NCI-H446 treated with DMSO at 0.1 percent for 48 hours (cell line): ENCODE results near the gene CYLC1.

Experiments used
- DNase-seq: peaks from one replicate; lab custom pipeline; 2025; lab: John Stamatoyannopoulos, UW

The CYLC1 gene, protein sequence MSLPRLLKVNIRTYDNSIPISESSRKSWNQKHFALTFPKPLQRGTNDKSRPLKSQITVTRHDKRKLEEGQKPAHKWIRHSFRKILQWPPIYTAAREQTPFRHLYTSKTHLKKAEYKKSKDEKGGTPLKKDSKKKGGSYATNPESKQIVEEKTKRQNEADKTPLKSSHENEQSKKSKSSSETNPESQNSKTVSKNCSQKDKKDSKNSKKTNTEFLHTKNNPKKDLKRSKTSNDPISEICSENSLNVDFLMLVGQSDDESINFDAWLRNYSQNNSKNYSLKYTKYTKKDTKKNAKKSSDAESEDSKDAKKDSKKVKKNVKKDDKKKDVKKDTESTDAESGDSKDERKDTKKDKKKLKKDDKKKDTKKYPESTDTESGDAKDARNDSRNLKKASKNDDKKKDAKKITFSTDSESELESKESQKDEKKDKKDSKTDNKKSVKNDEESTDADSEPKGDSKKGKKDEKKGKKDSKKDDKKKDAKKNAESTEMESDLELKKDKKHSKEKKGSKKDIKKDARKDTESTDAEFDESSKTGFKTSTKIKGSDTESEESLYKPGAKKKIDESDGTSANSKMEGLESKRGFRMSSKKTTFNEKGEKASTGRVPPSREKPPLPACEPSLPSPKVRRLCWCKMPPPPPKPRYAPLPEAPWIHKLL

DNA sequence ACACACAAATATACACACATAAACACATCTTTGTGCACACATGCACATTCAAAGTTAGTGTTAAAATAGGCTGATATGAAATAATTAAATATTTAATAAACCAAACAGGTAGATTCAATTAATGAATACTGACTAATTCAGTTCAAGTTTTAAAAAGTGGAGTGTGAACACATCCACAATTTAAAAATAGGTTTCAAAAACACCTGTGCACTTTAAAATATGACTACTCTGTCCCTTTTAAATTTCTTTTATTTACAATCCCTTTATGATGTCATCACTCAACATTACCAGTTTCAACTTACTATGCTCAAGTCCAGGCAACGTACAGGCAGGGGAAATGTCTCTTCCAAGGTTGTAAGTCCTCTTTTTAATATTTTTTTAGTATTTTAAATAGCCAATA, at the start of gene CYLC1:
TSS of gene CYLC1 (plus strand) at position 301 of the 400 bp plus-strand sequence. CDS start at position 338, 37 bp downstream.
- no peak for DNase-seq

DNA sequence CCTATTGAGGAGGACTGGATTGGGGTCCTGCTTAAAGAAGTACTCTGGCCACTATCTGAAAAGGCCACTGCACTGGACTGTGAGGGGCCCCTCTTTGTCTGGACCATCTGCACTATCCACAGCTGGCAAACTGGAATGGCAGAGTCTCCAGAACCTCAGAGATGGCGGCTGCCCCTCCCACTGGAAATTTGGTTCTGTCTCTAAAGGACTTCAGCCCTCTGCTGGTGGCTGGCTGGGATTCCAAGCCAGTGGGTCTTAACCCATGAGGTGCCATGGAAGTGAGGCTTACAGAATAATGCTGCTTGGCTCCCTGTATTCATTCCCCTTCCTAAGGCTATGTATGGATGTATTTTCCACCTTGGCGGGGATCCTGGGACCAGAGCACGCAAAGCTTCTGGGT, 41.6 kb upstream of the CYLC1 start:
- no peak for DNase-seq

DNA sequence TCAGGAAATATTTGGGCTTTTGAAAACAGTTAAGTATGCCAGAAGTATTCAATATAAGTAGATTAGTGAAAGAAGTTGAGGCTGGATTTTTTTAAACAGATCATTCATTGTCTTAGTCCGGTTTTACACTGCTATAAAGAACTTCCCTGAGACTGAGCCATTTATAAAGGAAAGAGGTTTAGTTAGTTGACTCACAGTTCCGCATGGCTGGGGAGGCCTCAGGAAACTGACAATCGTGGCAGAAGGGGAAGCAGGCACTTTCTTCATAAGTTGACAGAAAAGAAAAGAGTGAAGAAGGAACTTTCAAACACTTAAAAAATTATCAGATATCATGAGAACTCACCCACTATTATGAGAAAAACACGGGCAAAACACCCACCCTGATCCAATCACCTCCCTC, 31.1 kb upstream of the CYLC1 start:
- no peak for DNase-seq

DNA sequence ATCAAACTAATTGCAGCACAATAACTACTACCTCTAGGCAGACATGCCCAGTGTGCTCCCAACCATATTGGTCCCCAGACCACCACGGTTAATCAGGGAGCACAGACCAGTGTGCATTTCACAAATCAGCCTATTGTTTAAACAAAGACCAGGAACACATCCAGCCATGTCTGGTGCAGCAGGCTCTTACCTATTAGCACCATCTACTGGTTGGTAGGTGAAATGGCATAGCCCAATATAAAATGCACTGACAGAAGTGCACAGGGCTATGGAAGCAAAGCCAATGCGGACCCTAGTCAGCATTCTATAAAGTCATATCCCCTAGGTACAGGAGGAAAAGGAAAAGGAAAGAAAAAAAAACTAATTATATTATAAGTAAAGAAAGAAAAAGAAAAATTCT, 15.5 kb upstream of the CYLC1 start:
- DNase-seq = no peak

DNA sequence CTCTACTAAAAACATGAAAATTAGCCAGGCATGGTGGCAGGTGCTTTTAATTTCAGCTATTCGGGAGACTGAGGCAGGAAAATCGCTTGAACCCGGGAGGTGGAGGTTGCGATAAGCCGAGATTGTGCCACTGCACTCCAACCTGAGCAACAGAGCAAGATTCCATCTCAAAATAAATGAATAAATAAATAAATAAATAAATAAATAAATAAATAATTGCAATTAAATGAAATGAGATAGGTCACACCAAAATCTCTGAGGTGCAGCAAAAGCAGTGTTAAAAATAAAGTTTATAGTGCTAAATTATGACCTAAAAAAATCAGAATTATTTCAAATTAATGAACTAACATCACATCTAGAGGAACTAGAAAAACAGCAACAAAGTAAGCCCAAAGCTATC, 13.6 kb upstream of the CYLC1 start:
- no peak for DNase-seq

DNA sequence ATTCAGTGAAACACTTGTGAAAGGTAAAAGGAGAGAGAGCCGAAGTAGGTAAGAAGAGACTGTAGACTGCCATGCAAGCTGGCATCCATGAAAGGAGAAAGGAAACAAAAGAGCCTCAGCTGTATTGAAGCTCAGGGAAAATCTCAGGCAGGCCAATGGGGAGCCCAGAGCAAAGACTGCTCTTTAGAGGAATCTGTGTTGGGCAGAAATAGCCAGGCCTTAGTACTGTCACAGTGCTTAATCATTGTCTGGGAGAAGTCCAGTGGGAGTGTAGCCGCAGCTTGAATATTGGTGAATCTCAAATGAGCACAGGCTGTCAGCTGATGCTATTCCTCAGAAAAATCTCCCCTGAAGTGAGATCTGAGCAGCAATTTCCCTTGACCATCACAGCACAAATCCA, 27.6 kb downstream of the CYLC1 start:
- no peak for DNase-seq

DNA sequence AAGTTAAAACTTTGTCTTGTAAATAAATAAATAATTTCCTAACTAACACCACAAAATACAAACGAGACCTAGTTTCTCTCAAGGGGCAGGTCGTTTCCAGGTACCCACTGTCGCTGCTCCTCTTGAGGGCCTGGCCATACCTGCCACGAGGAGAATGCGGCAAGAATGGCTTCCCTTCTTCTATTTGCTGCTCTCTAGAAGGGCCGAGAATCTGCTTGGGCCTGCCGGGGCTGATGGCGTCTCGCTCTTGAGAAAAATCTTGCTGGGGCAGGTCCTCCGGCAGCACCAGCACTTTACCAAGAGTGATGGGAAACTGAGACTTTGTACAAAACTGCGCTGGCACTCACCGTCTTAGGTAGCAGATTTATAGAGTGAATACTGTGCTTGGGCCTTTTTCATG, 31.5 kb downstream of the CYLC1 start:
- no peak for DNase-seq

DNA sequence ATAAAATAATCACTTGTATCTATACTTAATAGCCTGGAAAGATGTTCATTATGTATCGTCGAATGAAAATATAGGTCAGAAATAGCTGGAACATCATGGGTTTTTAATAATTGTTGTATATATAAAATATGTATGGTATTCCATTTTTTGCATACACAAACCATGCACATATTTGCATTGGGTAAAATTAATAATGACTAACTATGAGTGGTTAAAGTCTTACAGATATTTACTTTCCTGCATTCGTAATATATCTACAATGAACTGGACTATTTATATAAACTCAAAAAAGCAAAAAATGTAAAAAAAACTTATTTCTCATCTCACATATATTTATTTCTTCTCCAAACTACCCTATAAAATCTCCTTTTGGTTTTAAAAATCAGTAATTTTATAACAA, 46.0 kb downstream of the CYLC1 start:
- DNase-seq = no peak

DNA sequence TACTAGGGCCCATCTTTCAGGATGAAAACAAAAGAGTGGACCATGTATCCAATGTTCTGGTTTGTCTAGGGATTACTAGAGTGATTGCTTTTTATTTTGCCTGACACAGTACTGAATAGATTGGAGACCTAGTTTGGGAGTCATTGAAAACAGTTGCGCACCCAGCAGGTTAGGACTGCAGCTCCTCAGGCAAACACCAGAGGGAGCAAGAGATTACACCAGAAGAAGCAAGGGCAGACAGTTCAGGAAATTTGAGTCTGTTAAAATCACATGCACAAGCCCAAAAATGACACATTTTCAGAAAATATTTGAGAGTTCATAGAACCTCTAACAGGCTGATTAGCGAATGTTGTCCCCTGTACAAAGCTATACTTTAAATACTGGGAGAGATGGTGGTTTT, 55.6 kb downstream of the CYLC1 start:
- no peak for DNase-seq

DNA sequence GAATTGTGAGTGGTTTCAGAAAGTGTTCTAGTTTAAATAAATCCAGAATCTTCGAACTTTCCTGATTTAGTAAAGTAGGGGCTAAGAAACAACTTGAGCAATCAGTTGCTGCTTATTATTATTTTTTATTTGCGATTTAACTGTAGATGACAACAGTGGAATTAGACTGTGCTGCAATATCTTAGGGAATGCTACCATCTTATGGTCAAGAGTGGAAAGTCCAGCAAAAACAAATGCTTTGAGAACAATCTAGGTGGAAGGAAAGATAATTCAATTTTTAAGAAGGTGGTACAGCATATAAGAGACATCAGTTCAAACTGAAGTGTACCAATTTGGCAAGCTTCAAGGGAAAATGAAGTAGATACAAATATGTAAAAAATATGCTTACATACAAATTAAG, 73.3 kb downstream of the CYLC1 start:
- DNase-seq = no peak
